HepG2 (cell line): Measurements from ENCODE around the gene ZNF865. TPM values are rescaled to one million over a fixed set of nuclear protein-coding genes. Genes with fewer than 3 reads are reported as not detected.

Experiments
- AGO1 ChIP-seq: fragments of 200-400 bp; formaldehyde crosslinking; IDR thresholded peaks from 2 replicates; pipeline ENCODE4 v1.6.1; 2017; ENCODE audit warnings: mild to moderate bottlenecking, low read depth, low read length, moderate library complexity; ENCODE audit not compliant: poor library complexity, severe bottlenecking
- ASH2L ChIP-seq: fragments of 300-600, 200-600 bp; sonication (generic); IDR thresholded peaks from 2 replicates; pipeline ENCODE4 v1.7.0; 2017; ENCODE audit warnings: low read depth, mild to moderate bottlenecking, moderate library complexity, mixed read lengths, low read length; ENCODE audit not compliant: insufficient read length
- CENPT ChIP-seq: sonication (generic); formaldehyde crosslinking; IDR thresholded peaks from 2 replicates; pipeline ENCODE4 v1.8.0; 2022; ENCODE audit warnings: low read depth, mild to moderate bottlenecking, moderate library complexity, missing genetic modification reagents
- CHD2 ChIP-seq: IDR thresholded peaks from 2 replicates; pipeline ENCODE4 v1.6.1; 2011; ENCODE audit warnings: low read depth, low read length, improper control_type of control experiment
- DNMT1 ChIP-seq: sonication (generic); formaldehyde crosslinking; IDR thresholded peaks from 2 replicates; pipeline ENCODE4 v1.5.1; 2020; ENCODE audit warnings: mild to moderate bottlenecking, missing genetic modification reagents
- FIP1L1 ChIP-seq: fragments of 200-400 bp; formaldehyde crosslinking; IDR thresholded peaks from 2 replicates; pipeline ENCODE4 v1.6.1; 2018; ENCODE audit warnings: low read depth, mild to moderate bottlenecking, low read length, moderate library complexity, borderline replicate concordance; ENCODE audit not compliant: insufficient read depth
- GABPB1 ChIP-seq: IDR thresholded peaks from 2 replicates; pipeline ENCODE4 v1.6.1; 2016; ENCODE audit warnings: mild to moderate bottlenecking, missing genetic modification reagents, moderate library complexity, missing compliant biosample characterization
- ISX ChIP-seq: sonication (generic); formaldehyde crosslinking; conservative IDR thresholded peaks from 2 replicates; pipeline ENCODE4 v1.5.0; 2020; ENCODE audit warnings: missing genetic modification reagents
- KAT7 ChIP-seq: IDR thresholded peaks from 2 replicates; pipeline ENCODE4 v1.6.1; 2018; ENCODE audit warnings: borderline replicate concordance, missing compliant biosample characterization
- NR2F2 ChIP-seq: IDR thresholded peaks from 2 replicates; pipeline ENCODE4 v1.6.1; 2012; ENCODE audit warnings: low read depth, inconsistent platforms, borderline replicate concordance
- NR2F6 ChIP-seq, 2 experiments: IDR thresholded peaks; 2 replicates each; pipeline ENCODE4 v1.6.1; 2016; ENCODE audit warnings: antibody characterized with exemption in 1 of 2, mild to moderate bottlenecking in 1 of 2
- RORA ChIP-seq: sonication (generic); formaldehyde crosslinking; IDR thresholded peaks from 2 replicates; pipeline ENCODE4 v1.5.0; 2020; ENCODE audit warnings: mild to moderate bottlenecking, missing genetic modification reagents, moderate library complexity
- RXRB ChIP-seq: IDR thresholded peaks from 2 replicates; pipeline ENCODE4 v1.6.1; 2016; ENCODE audit warnings: borderline replicate concordance, missing genetic modification reagents, missing compliant biosample characterization
- SKIL ChIP-seq: sonication (generic); formaldehyde crosslinking; IDR thresholded peaks from 2 replicates; pipeline ENCODE4 v1.8.0; 2022; ENCODE audit warnings: missing genetic modification reagents, mild to moderate bottlenecking, moderate library complexity, borderline replicate concordance
- SUZ12 ChIP-seq: fragments of 150-350 bp; IDR thresholded peaks from 2 replicates; pipeline ENCODE4 v1.6.1; 2014; ENCODE audit warnings: low read depth, low read length
- TEAD3 ChIP-seq: optimal IDR thresholded peaks from 2 replicates; pipeline ENCODE3; 2016; ENCODE audit warnings: borderline replicate concordance
- ZFYVE20 ChIP-seq: sonication (generic); formaldehyde crosslinking; IDR thresholded peaks from 2 replicates; pipeline ENCODE4 v1.8.0; 2023; ENCODE audit warnings: low read depth, mild to moderate bottlenecking, moderate library complexity, missing genetic modification reagents, borderline replicate concordance
- ZNF101 ChIP-seq: sonication (generic); formaldehyde crosslinking; IDR thresholded peaks from 2 replicates; pipeline ENCODE4 v1.4.0; 2020; ENCODE audit warnings: mild to moderate bottlenecking, low read depth, missing genetic modification reagents, borderline replicate concordance
- ZNF256 ChIP-seq: sonication (generic); formaldehyde crosslinking; conservative IDR thresholded peaks from 2 replicates; pipeline ENCODE4 v1.4.0; 2020; ENCODE audit warnings: missing genetic modification reagents
- ZNF333 ChIP-seq: sonication (generic); formaldehyde crosslinking; IDR thresholded peaks from 2 replicates; pipeline ENCODE4 v1.4.0; 2020; ENCODE audit warnings: mild to moderate bottlenecking, missing genetic modification reagents, borderline replicate concordance
- ZNF335 ChIP-seq: sonication (generic); formaldehyde crosslinking; IDR thresholded peaks from 2 replicates; pipeline ENCODE4 v1.4.0; 2020; ENCODE audit warnings: missing genetic modification reagents
- ZNF432 ChIP-seq: sonication (generic); formaldehyde crosslinking; IDR thresholded peaks from 2 replicates; pipeline ENCODE4 v1.5.0; 2020; ENCODE audit warnings: missing genetic modification reagents, mild to moderate bottlenecking, borderline replicate concordance
- ZNF589 ChIP-seq: sonication (generic); formaldehyde crosslinking; conservative IDR thresholded peaks from 2 replicates; pipeline ENCODE4 v1.8.0; 2022; ENCODE audit warnings: mild to moderate bottlenecking, moderate library complexity, missing genetic modification reagents
- ZNF691 ChIP-seq: sonication (generic); formaldehyde crosslinking; IDR thresholded peaks from 2 replicates; pipeline ENCODE4 v1.4.0; 2020; ENCODE audit warnings: missing genetic modification reagents, low read depth, mild to moderate bottlenecking, borderline replicate concordance
- ZSCAN29 ChIP-seq: sonication (generic); formaldehyde crosslinking; conservative IDR thresholded peaks from 2 replicates; pipeline ENCODE4 v1.4.0; 2020; ENCODE audit warnings: mild to moderate bottlenecking, missing genetic modification reagents
- ZSCAN9 ChIP-seq: IDR thresholded peaks from 2 replicates; pipeline ENCODE4 v1.6.1; 2016; ENCODE audit warnings: borderline replicate concordance
- polyA plus RNA-seq, 8 experiments: library from polyadenylated mRNA; depleted of rRNA in 3 of 8; stranded (reverse) in 7 of 8; unstranded in 1 of 8; fragments of >200 nt; fragmentation: Illumina TruSeq in 4 of 8; extraction: Trizol in 4 of 8; gene quantifications; 2 replicates each; pipeline versions ENCODE4 v1.2.1 to v1.2.3, GENCODE V29; 2011 to 2016; ENCODE audit warnings: low read depth in 4 of 8, missing spikeins in 1 of 8, mixed read lengths in 1 of 8; ENCODE audit not compliant: insufficient read depth in 1 of 8
- total RNA-seq, 5 experiments: library from RNA; depleted of rRNA; stranded (reverse); fragments of >200 nt; fragmentation: Illumina TruSeq; extraction: Trizol; gene quantifications; 2 replicates each; pipeline ENCODE4 v1.2.3, GENCODE V29; 2016; ENCODE audit warnings: low read depth in 1 of 5

The ZNF865 gene
- total and polyA plus RNA-seq, 2 of the 13 experiments (the other 11 are each of a cell fraction or from before 2014, with no cell fraction given) = 0.93 to 1.0 TPM

DNA sequence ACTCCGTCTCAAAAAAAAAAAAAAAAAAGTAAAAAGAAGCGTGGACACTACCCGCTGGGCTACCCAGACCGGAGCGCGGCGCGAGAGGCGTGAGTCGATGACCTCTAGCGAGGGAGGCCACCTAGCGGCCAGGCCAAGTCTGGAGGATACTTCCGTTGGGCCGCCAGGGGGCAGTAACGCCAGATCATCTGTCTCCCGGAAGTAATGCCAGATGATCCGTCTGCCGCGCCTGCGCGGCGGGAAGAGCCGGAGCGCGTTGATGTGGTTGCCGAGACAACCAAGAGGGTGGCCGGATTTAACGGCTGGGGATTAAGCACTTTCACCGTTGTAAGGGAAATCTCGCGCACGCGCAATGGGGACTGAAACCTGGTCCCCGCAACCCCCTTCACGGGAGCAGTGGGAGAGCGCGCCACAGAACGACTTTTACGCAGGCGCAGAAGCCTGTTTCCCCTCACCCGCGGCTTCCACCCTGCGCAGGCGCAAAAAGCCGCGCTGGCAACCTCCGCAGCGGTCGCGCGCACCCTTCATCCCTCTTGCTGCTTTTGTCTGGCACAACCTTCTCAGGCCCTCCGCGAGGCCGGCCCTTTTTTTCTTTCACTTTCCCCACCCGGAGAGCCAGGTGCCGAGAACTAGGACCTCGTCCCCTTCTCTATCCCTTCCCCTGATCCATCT is 48.3 kb downstream of the ZNF865 start (continued):
- TF ChIP-seq ZNF432 (CRISPR knock-in tag) (no peak), ZNF333 (no peak), GABPB1 (CRISPR knock-in tag) (peak; percentile 93), DNMT1 (CRISPR knock-in tag) (no peak), KAT7 (CRISPR knock-in tag) (peak; percentile 86; the same call in 1 of the 2 replicates), ZSCAN9 (CRISPR knock-in tag) (no peak; the same call in 1 of the 2 replicates), ZSCAN29 (CRISPR knock-in tag) (no peak), RXRB (CRISPR knock-in tag) (peak; percentile 76), ASH2L (no peak), SUZ12 (no peak), ZNF589 (CRISPR knock-in tag) (peak; percentile 72; the same call in 1 of the 2 replicates), ZNF691 (CRISPR knock-in tag) (no peak), NR2F2 (no peak), ZNF101 (no peak; the same call in 1 of the 2 replicates), ZFYVE20 (no peak), ZNF335 (CRISPR knock-in tag) (peak; percentile 64; the same call in 1 of the 2 replicates), TEAD3 (peak; percentile 46), SKIL (no peak), AGO1 (peak; percentile 36), CHD2 (0 out of 2 replicates have a peak, but pooled peaks have one; percentile 16), RORA (0 out of 2 replicates have a peak, but pooled peaks have one; percentile 81), NR2F6 (IDR thresholded peaks at IDR 0.05) (peak; percentile 62), NR2F6 (CRISPR knock-in tag; IDR thresholded peaks at IDR 0.05) (peak; percentile 88), ISX (CRISPR knock-in tag) (no peak), ZNF256 (CRISPR knock-in tag) (no peak), CENPT (no peak), FIP1L1 (peak; percentile 67; the same call in 1 of the 2 replicates)
